GM23248 (cell line): ENCODE measurements around the gene SIRT4.

Experiments used
- EZH2 ChIP-seq: fragments of 200-600 bp; sonication (generic); IDR thresholded peaks from 2 replicates; pipeline ENCODE4 v1.6.1; 2018; ENCODE audit warnings: antibody characterized with exemption, mild to moderate bottlenecking; ENCODE audit not compliant: insufficient read depth, poor library complexity, severe bottlenecking
- EZH2phosphoT487 ChIP-seq: fragments of 200-600 bp; sonication (generic); IDR thresholded peaks from 2 replicates; pipeline ENCODE4 v1.6.1; 2018; ENCODE audit warnings: antibody characterized with exemption, moderate library complexity, mild to moderate bottlenecking, low read depth; ENCODE audit not compliant: insufficient read depth

DNA sequence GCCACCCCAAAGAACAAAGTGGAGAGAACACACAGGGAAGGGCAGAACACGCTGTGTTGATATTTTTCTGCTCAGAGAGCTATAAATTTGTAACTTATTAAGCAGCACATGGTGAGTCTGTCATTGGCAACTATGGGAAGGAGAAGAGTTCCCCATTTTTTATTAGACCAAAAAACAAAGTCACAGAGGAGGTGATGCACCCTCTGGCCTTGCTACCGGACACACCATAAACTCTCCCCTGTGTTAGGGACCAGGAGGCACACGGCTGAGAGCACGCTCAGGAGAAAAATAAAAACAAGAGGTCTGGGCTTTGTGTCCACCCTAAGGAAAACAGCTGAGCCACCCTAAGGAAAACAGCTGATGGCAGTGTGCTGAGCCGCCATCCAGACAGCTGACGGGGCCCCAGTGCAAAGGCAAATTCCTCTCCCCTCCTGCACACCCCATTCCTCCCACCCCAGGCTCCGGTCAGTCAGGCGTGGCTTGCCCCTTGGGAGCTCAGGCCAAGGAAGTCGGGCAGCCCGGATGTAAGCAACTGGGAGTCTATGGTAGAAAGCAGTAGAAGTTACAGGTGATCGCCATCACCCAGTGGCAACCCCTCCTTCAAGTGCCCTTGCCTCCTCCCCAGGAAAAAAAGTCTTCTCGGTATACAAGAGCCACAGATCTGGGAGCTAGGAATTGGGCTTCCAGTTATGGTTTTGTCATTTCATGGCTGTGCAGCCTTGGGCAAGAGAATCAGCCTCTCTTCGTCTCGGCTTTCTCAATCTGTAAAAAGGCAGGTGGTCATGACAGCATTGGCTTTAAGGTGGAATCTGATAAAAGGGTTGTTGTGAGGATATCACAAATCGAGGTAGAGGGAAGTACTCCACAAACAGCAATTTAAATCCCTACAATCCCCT, 39.0 kb upstream of the SIRT4 start:
- TF ChIP-seq EZH2: no peak
- no peak for TF ChIP-seq EZH2phosphoT487
